Mesenteric fat pad (tissue), 1 donor: Measurements from ENCODE around the gene PABPC3. TPM values are rescaled to one million over a fixed set of nuclear protein-coding genes. Genes with fewer than 3 reads are reported as not detected.

Experiments
- DNase-seq: peaks from one replicate; pipeline ENCODE4 v3.0.0-alpha.2; 2020; ENCODE audit warnings: low spot score
- long read RNA-seq: library from polyadenylated mRNA; unstranded; transcript quantifications from one replicate; pipeline ENCODE4 v2.0.0, GENCODE V29; 2020
- total RNA-seq: library from RNA; stranded (reverse); fragmentation: NEBNext Ultra II Directional; extraction: Animal tissue kit (Norgen Biotek cat#: 25700); gene quantifications from one replicate; pipeline ENCODE4 v1.2.1, GENCODE V29; 2021
- donor health status: DM: yes; HTN: yes; CAD: no.

The PABPC3 gene
- total RNA-seq: 0.29 TPM
- long read RNA-seq: 0 reads

DNA sequence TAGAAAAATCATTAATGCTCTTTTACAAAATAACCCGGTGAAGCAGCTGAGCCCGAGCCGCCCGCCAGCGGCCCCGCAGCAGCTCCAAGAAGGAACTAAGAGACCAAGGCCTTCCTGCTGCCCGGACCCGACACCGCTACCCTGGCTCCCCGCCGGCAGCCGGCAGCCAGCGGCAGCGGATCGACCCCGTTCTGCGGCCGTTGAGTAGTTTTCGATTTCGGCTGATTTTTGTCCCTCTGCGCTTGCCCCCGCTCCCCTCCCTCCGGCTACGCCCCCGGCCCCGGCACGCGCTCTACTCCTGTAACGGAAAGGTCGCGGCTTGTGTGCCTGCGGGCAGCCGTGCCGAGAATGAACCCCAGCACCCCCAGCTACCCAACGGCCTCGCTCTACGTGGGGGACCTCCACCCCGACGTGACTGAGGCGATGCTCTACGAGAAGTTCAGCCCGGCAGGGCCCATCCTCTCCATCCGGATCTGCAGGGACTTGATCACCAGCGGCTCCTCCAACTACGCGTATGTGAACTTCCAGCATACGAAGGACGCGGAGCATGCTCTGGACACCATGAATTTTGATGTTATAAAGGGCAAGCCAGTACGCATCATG, at the start of gene PABPC3:
Gene PABPC3, plus strand, starts transcription at position 286 of the 603 bp plus-strand sequence. Its CDS starts 63 bp downstream, at position 349.
- DNase-seq: no peak

DNA sequence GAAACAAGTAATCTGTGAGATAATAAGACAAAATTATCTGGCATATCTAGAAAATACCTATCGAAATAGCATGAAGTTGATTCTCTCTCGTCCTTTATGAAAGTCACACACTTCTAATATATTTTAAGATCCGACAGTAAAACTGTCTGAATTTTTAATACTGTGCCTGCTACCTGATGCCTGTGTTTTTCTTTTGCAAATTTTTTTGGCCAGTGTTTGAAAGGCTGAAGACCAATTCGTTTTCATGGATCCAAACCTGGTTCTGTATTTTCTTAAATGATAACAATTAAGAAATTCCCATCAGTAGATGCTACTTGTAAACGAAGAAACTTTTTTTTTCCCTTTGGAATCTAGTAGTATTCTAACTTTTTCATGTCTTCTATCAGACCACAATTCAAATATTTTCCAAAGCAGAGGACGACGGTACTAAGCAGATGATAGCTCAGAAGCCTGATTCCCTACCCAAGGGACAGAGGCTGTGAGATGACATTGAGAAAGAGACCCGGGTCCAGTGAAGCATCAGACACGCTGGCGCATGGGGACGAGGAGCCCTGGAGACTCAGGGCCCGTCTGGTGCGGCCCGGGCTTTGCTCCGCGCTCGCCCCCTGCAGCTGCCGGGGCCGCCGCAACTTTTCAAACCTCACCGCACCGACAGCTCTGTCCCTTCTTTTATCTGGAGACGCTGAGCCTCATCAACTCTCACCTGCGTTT, 49.5 kb upstream of the PABPC3 start:
- no peak for DNase-seq

DNA sequence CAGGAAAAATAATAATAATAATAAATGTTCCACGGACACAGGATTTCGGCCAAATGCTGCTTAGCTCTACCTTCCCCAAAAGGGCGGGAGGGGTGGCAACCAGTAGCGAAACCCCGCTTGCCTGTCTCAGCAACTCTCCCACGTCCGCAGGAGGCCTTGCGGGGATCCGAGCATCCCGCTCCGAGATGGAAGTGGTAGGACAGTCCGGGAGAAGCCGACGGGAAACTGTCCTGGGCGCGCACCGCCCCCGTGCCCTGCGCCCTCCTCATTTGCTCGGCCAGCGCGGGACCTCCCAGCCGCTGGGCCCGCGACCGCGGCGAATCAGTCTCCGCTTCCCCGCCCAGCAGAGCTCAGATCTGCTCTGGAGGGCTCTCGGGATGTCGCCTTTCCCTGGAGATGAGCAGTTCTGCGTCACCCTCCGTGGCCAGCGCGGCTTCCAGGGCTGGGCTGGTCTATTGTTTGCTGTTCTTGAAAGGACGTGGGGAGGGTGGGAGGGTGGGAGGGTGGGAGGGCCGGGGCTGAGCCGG, 48.9 kb upstream of the PABPC3 start:
- DNase-seq: no peak

DNA sequence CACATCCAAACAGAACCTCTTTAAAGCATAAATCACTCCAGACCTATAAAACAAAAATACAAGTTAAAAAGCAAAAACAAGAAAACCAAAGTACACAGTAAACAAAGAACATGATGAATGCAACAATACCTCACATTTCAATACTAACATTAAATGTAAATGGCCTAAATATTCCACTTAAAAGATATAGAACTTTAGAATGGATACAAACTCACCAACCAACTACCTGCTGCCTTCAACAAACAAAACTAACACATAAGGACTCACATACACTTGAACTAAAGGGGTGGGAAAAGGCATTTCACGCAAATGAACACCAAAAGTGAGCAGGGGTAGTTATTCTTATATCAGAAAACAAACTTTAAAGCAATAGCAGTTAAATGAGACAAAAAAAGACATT, 44.9 kb upstream of the PABPC3 start:
- no peak for DNase-seq

DNA sequence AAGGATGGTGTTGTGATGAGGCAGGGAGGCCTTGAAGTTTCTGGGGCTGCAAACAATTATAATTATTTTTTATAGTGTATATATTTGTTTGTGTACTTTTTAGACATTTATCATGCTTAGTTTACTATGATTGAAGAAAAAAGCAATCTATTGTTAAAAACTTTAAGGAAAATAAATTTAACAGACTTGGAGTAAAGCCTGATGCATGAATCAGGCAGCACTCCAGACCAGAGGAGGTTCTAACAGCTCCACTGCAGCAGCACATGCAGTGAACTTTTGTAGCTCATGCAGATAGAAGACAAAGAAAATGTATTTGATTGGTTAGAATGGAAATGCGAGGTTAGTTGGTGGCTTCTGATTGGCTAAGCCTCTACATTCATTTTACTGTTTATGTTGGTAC, 36.8 kb upstream of the PABPC3 start:
- no peak for DNase-seq

DNA sequence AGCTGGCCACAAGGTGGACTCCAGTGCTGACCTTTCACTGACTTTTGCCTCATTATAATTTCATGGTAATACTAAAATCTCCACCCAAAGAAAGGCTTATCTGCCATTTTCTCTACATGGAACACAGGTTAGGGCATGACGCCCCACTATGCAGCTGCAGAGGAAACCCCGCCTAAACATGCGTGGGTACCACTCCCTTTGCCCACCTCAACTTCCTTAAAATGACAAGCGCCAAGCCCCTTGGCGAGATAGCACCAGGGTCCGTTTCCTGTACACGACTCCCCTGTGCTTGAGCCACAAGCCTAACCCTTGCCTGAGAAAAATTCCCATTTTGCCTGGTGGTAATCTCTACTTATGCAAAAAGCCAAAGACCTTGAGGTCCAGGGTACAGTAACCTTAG, 36.0 kb upstream of the PABPC3 start:
- DNase-seq: no peak

DNA sequence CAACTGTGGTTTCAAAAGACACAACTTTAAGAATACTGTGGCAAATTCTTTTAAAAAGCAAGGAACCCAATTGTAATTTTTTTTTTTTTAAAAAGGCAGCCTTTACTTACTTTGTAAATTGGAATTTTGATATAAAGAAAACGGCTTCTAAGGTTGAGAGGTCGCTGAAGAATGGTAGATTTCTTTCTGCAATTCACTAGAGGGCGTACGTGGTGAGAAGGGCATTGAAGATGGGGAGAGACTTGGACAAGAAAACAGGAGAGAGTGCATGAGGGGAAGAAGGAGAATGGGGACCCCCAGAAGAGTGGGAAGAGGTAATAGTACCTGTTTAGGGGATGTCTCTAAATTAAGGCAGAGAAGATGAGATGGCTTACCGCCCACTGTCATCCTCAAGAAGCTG, 33.5 kb upstream of the PABPC3 start:
- DNase-seq: no peak

DNA sequence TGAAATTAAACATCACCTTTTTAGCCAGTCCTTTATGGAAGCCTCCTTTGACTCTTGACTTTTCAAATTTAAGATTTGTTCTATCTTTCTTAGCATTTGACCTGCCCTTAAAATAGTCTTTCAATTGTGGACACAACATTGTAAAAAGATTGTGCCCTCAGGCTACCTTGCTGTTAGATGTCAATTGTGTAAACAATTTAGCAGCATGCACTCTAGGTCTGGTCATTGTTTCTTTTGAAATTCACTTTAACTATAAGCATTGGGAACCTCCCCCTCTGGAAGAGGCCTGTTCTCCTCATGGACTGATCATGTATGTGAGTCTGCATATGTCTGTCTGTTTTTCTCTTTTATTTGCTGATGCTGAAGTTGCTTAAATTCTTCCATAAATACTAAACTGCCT, 31.5 kb upstream of the PABPC3 start:
- DNase-seq: no peak

DNA sequence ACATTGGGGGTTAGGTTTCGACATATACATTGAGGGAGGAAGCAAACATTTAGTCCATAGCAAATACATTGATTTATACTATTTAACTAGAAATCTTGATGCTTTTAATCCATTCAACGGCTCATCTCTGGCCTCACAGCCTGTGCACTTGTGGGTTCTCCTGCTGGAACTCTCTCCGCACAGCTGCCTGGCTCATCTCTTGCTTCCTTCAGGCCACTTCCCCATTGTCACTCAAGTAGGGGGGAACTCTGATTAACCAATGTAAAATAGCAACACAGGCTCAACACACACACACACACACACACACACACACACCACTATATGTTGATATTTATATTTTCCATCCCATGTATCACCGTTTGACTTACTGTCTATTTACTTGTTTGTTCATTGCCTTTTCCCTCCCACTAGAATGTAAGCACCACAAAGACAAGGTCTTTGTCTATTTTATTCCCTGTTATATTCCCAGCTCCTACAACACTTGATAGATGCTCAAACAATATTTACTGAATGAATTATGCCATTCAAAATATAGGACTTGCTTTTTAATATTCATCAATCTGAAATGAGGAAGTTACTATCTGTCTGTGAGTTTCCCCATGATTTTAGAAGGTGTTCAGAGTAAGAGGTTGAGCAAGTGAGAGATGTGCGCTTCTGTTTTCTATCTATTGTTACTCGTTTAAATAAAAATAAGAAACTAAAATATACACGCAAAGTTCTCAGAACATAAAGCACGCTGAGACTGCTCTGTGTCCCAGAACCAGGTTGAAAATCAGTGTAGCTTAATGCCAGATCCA, 29.8 kb upstream of the PABPC3 start:
- DNase-seq: no peak

DNA sequence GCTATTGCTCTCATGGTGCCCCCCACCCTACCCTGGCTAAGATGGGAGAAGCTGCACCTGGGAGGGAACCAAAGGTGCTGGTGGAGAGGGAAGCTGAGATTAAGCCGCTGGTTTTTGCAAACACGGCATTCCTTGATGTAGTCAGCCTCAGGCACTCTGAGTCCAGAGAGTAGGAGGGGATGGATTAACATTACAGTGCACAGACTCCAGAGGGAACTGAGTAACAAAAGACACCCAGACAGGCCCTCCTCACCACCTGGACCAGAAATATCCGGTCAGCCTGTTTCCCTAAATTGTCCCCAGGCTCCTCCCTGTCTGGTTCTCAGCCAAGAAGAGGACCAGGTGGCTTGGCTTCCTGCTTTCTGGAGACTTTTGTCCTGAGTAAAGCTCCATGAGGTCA, 28.9 kb upstream of the PABPC3 start:
- DNase-seq: no peak

DNA sequence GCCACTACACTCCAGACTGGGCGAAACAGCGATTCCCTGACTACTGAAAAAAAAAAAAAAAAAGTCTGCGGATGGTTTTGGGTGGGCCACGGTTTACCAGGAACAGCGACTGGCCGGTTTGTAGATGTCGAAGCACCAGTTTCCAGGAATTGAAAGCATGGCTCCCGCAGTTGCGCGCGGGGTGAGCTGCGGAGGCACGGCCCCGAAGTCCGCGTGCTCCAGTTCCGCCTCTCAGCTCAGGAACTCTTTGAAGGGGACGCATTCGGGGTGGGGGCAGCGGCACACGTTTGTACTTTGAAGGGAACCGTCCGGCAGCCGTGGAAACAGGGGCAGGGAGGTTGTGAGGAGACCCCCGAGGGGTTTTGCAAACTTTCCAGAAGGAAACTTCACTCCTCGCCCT, 27.1 kb upstream of the PABPC3 start:
- DNase-seq: no peak

DNA sequence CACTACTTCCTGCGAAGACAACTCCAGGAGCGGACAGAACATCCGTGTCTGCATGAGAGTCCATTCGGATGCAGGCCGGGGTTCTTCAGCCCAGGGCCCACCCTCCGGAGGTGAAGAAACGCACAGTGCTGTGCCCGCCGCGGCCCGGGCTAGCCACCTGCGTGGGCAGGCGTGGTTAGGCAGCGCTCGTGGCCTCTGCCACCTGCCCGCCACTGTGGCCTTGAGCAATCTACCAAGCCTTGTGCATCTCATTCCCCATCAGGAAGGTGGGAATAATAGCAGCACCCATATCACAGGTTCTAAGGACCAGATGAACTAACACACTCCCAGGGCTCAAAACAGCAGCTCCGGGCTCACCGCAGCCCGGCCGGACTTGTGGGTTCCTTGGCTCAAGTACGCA, 26.7 kb upstream of the PABPC3 start:
- no peak for DNase-seq

DNA sequence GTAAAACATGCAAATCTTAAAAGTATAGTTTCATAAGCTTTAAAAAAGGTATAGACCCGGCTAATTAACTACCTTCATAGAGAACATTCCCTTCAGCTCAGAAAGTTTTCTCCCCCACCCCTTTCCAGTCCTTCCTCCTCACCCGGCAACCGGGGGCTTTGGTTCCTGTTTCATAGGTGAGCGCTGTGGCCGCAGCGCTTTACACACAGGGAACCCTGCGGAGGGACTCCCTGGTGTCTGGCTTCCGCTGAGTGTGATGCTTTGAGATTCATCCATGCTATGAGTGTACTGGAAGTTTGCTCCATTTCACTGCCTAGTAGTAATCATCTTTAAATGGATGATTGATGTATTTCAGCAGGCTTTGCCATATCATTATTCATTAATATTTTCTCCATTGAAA, 26.0 kb upstream of the PABPC3 start:
- no peak for DNase-seq

DNA sequence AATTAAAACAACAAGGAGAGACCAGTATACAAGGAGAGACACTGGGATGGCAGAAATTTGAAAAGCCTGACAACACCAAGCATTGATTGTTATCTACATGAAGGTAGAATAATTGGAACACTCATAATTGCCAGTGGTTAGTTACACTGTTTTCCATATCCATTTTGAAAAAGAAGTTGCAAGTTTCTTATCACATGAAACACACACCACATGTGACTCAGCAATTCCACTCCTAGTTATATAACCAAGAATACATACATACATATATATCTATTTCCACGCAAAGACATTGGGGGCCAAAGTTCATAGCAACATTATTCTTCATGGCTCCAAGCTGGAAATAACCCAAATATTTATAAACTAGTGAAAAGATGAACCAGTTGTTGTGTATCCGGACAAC, 15.2 kb upstream of the PABPC3 start:
- DNase-seq: no peak

DNA sequence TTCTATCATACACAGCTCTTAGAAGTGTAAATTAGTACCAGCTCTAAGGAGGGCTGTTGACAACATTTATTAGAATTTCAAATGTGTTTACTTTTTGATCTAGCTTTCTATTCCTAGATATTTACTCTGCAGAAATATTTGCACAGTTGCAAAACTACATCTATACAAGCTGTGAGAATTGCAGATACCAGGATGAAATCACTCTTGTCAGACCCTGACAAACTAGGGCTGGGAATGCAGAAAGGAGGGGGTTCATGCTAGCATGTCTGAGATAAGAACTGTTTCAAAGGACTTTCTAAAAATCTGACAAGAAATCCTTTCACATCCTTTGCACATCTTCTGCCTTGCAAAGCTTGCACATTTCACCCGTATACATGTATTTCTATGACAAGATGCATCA, 11.8 kb upstream of the PABPC3 start:
- no peak for DNase-seq

DNA sequence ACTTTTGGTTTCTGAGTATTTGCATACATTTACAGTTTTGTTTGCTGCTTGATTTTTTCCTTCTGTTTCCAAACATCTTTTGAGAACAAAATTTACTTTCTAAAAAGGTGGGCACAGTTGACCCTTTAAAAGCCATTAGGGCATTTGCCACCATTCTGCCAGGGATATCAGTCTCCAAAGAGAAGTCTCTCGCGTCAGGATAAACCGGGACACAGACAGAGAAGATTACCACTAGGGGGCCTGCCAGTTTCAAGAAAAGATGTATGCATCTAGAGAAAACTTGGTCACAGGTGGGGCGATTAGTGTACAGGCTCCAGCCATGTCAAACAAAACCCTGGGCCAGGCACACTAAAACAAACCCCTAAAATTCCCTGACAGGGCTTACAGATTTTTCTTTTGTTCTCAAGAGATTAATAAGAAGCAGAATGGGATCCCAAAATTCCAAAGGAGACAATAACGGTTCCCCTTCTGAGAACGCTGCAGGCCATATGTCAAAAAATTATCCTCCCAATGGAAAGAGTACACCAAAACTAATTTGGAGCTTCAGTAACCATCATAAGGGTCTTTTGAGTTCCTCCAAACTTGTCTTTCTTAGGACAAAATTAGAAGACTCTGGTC, 10.7 kb upstream of the PABPC3 start:
- no peak for DNase-seq

DNA sequence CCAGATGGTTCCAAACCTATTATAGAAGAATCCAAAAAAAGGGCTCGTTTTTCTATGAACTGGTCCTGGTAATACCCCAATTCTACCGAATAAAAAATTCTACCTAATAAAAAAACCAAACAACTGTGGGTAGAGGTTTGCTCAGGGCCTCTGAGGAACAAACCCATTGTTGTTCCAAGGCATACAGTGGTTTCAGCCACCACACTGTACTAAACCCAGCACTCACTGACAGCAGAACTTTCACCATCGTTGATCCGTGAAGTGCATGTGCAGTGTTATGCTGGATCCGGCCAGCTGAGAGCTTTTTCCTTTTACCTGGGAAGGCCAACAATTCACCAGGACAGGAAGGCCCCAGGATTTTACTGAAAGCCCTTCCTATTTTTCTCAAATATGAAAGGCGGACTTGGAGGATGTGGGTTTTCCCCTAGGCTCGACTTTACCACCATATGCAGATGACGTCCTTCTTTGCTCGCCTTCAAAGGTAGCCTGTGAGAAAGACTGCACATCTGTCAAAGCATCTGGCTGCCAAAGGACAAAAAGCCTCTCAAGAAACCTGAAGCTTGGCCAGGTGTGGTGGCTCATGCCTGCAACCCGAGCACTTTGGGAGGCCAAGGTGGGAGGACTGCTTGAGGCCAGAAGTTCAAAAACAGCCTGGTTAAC, 7.2 kb upstream of the PABPC3 start:
- DNase-seq: no peak

DNA sequence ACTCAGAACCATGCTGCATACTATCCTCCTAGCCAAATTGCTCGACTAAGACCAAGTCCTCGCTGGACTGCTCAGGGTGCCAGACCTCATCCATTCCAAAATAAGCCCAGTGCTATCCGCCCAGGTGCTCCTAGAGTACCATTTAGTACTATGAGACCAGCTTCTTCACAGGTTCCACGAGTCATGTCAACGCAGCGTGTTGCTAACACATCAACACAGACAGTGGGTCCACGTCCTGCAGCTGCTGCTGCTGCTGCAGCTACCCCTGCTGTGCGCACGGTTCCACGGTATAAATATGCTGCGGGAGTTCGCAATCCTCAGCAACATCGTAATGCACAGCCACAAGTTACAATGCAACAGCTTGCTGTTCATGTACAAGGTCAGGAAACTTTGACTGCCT, 1.5 kb downstream of the PABPC3 start:
- DNase-seq: no peak

DNA sequence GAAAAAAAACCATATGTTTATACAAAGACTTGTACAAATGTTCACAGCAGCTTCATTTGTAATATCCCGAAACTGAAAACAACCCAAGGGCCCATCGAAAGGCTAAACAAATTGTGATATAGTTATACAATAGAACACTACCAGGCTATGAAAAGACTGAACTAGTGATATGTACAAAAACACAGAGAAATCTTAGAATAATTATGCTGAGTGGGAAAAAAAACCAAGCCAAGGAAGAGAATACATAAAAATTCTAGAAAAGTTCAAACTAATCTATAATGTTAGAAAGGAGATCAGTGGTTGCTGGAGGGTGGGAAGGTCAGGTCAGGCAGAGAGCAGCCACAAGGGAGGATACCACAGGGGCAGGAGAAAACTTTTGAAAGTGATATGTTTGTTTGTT, 7.8 kb downstream of the PABPC3 start:
- no peak for DNase-seq

DNA sequence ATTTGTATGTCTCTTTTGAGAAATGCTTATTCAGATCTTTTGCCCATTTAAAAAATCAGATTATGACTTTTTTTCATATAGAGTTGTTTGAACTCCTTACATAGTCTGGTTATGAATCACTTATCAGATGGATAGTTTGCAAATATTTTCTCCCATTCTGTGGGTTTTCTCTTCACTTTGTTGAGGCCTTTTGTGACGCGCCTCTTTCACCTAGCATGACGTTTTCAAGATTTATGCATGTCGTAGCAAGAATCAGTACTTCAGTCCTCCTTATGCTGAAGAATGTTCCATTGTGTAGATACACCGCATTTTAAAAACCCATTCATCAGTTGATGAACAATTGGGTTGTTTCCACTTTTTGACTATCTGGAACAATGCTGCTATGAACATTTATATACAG, 13.4 kb downstream of the PABPC3 start:
- no peak for DNase-seq

DNA sequence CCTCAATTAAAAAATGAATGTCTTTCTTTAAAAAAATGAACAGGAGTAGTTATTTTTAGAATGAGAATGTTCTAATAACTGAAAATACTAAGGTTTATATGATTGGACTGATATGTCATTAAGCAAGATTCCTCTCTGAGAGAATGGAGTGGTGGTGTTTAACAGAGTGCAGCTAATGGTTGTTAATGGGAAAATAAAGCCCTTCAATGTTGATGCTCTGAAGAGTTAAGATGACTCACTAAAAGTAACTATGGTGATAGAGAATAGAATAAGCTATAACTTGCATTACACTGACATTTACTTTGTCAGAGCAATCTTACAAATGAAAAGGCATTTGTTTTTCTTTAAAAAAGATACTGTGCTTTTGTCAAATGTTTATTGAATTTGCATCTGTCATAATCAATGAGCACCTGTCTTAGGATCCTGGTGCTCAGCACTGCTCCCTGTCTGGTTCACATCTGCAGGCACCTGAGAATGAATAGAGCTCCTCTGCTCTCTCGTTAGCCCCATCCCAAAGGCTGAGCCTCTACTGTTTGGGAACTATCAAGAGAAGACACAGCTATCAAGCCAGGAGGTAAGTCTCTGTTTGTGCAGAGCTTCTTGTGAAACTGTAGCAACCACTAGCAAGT, 15.1 kb downstream of the PABPC3 start:
- no peak for DNase-seq
